H1 (cell line): ENCODE data around the gene CD244.
A peak's percentile ranks its signal among the peaks of the same experiment; 100 is the strongest.

Experiments used
- BCL11A ChIP-seq, 2 experiments: IDR thresholded peaks; one replicate each; pipeline ENCODE4 v1.6.1; 2011; ENCODE audit warnings: low read depth in 2 of 2, low read length in 2 of 2, mild to moderate bottlenecking in 2 of 2
- CEBPB ChIP-seq: IDR thresholded peaks from 2 replicates; pipeline ENCODE4 v1.6.1; 2012; ENCODE audit warnings: low read depth, low read length
- EZH2 ChIP-seq: fragments of 200-600 bp; sonication (generic); IDR thresholded peaks from 2 replicates; pipeline ENCODE4 v1.7.1; 2012; ENCODE audit warnings: low read depth, mild to moderate bottlenecking, moderate library complexity, low read length, inconsistent platforms; ENCODE audit not compliant: severe bottlenecking
- GABPA ChIP-seq: IDR thresholded peaks from 2 replicates; pipeline ENCODE4 v1.6.1; 2011; ENCODE audit warnings: mild to moderate bottlenecking, low read length, moderate library complexity, borderline replicate concordance; ENCODE audit not compliant: insufficient read depth
- POLR2A ChIP-seq, 2 experiments: IDR thresholded peaks; 1 replicate in 1 of 2; 2 replicates in 1 of 2; pipeline ENCODE4 v1.6.1; 2011; ENCODE audit warnings: low read depth in 2 of 2, low read length in 2 of 2, mild to moderate bottlenecking in 2 of 2; ENCODE audit errors: control extremely low read depth in 1 of 2
- POLR2AphosphoS5 ChIP-seq: IDR thresholded peaks from 2 replicates; pipeline ENCODE4 v1.6.1; 2011; ENCODE audit warnings: low read depth, low read length
- TF ChIP-seq, protein P1 (sequence below), 3 experiments: IDR thresholded peaks; 1 replicate in 2 of 3; 2 replicates in 1 of 3; pipeline versions ENCODE4 v1.5.1 to v1.6.1; 2011; ENCODE audit warnings: low read length in 3 of 3, mild to moderate bottlenecking in 3 of 3, inconsistent platforms in 2 of 3, low read depth in 1 of 3, moderate library complexity in 1 of 3; ENCODE audit not compliant: insufficient read depth in 1 of 3; ENCODE audit errors: control extremely low read depth in 1 of 3
- TF ChIP-seq, protein P2 (sequence below): IDR thresholded peaks from 2 replicates; pipeline ENCODE4 v1.6.1; 2011; ENCODE audit warnings: low read length, improper control_type of control experiment

DNA sequence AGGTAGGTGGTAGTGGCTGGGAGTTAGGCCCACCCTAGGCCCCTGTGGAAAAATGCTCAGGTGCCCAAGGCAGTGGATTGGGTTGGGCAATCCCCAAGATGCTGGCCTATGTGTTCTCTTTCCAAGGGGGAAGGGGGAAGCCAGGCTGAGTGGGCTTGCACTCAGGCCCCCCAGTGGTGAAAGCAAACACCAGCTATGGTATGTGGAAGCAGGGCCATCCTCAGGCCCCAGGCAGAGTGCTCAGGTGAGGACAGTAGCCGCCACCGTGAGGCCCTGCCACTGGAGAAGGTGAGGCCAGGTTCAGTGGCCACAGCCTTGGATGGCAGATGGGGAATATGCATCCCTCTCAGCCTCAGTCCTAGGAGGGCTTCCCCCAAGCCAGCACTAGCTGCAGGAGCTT lies 54.9 kb downstream of the CD244 start:
- TF ChIP-seq CEBPB = no peak
- TF ChIP-seq, protein P1, sequence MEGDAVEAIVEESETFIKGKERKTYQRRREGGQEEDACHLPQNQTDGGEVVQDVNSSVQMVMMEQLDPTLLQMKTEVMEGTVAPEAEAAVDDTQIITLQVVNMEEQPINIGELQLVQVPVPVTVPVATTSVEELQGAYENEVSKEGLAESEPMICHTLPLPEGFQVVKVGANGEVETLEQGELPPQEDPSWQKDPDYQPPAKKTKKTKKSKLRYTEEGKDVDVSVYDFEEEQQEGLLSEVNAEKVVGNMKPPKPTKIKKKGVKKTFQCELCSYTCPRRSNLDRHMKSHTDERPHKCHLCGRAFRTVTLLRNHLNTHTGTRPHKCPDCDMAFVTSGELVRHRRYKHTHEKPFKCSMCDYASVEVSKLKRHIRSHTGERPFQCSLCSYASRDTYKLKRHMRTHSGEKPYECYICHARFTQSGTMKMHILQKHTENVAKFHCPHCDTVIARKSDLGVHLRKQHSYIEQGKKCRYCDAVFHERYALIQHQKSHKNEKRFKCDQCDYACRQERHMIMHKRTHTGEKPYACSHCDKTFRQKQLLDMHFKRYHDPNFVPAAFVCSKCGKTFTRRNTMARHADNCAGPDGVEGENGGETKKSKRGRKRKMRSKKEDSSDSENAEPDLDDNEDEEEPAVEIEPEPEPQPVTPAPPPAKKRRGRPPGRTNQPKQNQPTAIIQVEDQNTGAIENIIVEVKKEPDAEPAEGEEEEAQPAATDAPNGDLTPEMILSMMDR (IDR thresholded peaks at IDR 0.05; ENCODE audit: control extremely low read depth in 1 of 3, insufficient read depth in 1 of 3, low read depth in 1 of 3, low read length in 3 of 3) = peak in 2 of 3 experiments; percentile 14 to 17; a peak in 2 of 4 replicates
- TF ChIP-seq POLR2AphosphoS5 = no peak
- no peak for TF ChIP-seq GABPA
- no peak for TF ChIP-seq POLR2A (IDR thresholded peaks at IDR 0.05; ENCODE audit: control extremely low read depth in 1 of 2, low read depth in 2 of 2, low read length in 2 of 2)
- TF ChIP-seq, protein P2, sequence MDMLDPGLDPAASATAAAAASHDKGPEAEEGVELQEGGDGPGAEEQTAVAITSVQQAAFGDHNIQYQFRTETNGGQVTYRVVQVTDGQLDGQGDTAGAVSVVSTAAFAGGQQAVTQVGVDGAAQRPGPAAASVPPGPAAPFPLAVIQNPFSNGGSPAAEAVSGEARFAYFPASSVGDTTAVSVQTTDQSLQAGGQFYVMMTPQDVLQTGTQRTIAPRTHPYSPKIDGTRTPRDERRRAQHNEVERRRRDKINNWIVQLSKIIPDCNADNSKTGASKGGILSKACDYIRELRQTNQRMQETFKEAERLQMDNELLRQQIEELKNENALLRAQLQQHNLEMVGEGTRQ = no peak
- TF ChIP-seq EZH2 = no peak
- no peak for TF ChIP-seq BCL11A (IDR thresholded peaks at IDR 0.05; ENCODE audit: low read depth in 2 of 2, low read length in 2 of 2)
